ENCODE measurements around the gene COG4.

COG4 gene

DNA sequence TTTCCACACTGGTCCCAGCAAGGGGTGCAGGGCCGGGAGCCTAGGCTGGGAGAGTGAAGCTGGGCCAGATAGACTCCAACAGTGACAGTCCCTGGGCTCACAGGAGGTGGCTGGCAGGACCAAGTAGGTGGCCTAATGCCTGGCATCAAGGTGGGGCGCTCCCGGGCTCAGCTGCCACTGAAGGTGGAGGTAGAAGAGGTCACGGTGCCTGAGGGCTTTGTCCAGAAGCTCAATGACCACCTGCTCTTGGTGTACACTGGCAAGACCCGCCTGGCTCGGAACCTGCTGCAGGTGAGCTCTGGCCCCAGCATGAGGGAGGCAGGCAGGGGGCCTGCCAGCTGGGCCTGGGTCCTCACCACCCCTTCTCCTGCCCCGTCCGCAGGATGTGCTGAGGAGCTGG, 45.2 kb downstream of the COG4 start:
- DNase-seq = no peak

GRCh38 chr16:70476272-70477020, 46.9 kb downstream of the COG4 start:
- DNase-seq = peak; percentile 33

DNA sequence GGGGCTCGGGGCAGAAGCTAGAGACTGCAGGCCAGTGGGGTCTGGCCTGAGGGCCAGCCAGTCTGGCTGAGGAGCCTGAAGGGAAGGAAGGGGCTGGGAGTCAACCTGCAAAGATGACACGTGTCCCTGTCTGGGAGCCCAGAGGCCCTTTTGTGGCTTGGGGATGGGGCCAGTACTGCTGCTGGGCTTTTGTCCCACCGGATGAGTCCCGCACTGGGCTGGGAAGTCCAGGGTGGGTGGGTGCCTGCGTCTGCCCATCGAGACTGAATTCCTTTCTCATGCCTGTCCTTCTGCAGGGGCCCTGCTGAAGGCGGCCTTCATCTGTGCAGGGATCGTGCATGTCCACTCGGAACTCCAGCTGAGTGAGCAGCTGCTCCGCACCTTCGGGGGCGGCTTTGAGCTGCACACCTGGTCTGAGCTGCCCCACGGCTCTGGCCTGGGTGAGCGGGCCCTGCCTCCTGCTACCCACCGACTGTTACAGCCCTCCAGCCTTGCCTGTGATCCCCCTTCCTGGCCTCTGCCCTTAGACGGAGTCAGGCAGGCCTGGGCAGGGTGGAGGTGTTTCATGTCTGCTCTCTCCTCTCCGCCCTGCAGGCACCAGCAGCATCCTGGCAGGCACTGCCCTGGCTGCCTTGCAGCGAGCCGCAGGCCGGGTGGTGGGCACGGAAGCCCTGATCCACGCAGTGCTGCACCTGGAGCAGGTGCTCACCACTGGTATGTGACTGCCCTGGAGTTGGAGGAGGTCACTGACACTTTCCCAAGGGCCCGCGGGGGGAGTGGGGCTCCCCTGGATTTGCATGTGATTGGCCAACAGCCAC, 48.1 kb downstream of the COG4 start:
- DNase-seq = no peak

DNA sequence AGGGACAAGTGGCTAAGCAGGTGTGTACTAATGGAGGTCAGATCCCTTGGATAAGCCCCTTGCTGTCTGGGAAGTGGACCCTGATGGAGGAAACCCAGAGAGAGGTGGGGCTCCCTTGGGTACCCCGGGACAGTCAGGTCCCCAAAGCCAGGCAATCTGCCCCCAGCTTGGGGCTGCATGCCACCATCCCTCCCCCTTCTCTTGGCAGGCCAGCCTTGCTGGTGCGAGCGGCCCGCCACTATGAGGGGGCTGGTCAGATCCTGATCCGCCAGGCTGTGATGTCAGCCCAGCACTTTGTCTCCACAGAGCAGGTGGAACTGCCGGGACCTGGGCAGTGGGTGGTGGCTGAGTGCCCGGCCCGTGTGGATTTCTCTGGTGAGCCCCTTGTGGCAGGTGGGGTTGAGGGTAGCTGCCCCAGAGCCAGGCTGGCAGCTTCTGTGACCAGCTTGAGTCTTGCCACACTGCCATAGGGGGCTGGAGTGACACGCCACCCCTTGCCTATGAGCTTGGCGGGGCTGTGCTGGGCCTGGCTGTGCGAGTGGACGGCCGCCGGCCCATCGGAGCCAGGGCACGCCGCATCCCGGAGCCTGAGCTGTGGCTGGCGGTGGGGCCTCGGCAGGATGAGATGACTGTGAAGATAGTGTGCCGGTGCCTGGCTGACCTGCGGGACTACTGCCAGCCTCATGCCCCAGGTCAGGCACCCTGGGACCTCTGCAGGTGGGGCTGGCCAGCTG, 48.9 kb downstream of the COG4 start:
- DNase-seq = no peak

DNA sequence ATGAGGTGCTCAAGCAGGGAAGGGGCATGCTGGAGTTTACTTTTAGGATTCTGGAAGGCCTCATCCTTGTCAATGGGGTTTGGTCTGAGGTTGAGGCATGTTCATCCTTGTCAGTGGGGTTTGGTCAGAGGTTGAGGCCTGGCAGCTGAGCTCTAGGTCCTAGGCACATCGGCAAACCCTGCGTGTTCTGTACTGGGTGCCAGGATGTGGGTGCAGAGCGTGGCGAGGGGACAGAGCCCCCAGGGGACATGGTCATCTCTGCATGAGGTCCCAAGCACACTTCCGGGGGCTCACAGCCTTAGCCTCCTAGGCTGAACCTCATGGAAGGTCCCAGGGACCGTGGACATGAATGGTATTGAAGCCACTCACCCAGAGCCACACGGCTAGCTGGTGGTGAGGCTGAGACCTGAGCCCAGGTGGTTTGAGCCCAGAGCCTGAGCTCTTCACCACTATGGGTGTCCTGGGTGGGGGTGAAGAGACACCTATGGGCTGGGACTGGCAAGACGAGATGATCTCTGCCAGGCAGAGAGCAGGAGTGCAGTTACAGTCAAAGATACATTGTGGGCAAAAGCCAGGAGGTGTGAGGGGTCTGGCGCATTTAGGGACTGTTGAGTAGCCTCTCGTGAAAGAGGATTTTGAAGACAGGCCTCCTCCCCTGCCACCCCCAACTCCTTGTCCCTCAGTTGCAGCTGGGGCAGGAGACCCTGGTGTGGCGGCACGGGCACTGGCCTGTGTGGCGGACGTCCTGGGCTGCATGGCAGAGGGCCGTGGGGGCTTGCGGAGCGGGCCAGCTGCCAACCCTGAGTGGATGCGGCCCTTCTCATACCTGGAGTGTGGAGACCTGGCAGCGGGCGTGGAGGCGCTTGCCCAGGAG, 49.7 kb downstream of the COG4 start:
- peak; percentile 4 for DNase-seq

DNA sequence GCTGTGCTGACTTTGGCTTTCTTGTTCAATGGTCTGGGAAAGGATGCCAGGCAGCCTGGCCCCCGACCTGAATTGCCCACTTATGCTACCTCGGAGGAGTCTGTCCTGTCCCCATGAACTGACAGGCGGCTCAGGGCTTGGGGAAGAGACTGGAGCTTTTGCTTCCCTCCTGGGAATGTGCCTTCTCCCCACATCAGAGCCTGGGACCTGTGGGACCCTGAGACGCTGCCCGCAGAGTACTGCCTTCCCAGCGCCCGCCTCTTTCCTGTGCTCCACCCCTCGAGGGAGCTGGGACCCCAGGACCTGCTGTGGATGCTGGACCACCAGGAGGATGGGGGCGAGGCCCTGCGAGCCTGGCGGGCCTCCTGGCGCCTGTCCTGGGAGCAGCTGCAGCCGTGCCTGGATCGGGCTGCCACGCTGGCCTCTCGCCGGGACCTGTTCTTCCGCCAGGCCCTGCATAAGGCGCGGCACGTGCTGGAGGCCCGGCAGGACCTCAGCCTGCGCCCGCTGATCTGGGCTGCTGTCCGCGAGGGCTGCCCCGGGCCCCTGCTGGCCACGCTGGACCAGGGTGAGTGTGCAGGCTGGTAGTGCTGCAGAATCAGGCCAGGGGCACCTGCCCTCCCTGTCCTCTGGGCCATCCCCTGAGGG, 50.4 kb downstream of the COG4 start:
- DNase-seq = no peak

DNA sequence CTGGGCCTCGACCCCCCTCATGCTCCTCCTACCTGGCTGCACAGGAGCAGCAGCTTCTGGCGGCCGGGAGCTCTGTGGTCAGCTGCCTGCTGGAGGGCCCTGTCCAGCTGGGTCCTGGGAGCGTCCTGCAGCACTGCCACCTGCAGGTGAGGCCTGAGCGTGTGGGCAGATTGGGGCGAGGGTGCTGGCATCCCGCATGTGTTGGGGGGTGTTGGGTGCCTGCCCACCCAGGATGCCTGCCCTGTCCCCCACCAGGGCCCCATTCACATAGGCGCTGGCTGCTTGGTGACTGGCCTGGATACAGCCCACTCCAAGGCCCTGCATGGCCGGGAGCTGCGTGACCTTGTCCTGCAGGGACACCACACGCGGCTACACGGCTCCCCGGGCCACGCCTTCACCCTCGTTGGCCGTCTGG, 52.4 kb downstream of the COG4 start:
- DNase-seq = no peak

- DNase-seq = no peak
Measured at GRCh38 chr16:70470141-70470926, 53.0 kb downstream of the COG4 start.

DNA sequence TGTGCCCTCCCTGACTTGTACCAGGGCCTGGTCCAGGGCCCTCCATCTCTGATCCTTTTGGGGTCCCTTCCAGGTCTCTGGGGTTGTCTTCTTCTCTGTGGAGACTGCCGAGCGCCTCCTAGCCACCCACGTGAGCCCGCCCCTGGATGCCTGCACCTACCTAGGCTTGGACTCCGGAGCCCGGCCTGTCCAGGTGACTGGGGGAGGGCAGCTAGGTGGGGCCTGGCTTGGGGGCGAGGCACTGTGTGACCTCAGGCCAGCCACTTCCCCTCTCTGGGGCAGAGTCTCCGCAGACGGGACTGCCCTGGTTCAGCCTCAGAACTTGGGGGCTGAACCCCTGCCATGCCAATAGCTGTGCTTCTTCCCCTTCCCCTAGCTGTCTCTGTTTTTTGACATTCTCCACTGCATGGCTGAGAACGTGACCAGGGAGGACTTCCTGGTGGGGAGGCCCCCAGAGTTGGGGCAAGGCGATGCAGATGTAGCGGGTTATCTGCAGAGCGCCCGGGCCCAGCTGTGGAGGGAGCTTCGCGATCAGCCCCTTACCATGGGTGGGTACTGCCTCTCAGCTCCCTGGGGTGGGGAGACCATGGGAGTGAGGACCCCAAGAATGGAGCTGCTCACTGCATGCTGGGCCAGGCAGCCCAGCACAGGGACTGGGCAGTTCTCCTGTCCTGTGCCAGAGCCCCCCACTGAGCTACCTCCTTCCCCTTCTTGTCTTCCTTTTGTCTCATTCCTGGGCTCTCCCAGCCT, 54.4 kb downstream of the COG4 start:
- no peak for DNase-seq

GRCh38 chr16:70467608-70468007, 55.7 kb downstream of the COG4 start:
- DNase-seq = no peak

- DNase-seq = no peak
Measured at GRCh38 chr16:70467113-70467512, 56.2 kb downstream of the COG4 start.

DNA sequence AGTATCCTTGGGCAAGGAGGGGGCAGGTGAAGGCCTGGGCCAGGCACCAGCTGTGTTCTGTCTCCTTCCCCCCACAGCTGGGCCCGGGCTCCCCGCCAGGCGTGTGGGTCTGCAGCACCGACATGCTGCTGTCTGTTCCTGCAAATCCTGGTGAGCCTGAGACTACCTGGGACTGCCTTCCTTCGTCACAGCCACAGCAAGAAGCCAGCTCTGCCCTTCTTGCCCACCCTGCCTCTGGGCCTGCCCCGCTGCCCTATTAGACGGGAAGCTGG, 56.6 kb downstream of the COG4 start:
- DNase-seq = no peak

- no peak for DNase-seq
Measured at GRCh38 chr16:70465999-70466804, 57.2 kb downstream of the COG4 start.

DNA sequence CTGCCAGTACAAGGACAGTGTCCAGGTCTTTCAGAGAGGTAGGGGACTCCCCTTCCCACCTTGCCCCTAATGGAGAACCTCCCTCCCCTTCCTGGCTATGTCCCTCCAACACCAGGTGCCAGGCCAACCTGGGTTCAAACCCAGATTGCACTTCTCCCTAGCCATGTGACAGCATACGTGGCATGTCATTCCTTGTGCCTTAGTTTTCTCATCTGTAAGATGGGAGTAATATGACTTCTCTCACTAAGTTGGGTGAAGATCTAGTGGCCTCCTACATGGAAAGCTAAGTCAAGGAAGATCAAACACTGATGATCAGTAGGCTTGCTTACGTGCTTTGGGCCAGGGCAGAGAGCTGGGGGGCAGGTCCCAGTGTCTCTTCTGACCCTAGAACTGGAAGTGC, 60.1 kb downstream of the COG4 start:
- no peak for DNase-seq

DNA sequence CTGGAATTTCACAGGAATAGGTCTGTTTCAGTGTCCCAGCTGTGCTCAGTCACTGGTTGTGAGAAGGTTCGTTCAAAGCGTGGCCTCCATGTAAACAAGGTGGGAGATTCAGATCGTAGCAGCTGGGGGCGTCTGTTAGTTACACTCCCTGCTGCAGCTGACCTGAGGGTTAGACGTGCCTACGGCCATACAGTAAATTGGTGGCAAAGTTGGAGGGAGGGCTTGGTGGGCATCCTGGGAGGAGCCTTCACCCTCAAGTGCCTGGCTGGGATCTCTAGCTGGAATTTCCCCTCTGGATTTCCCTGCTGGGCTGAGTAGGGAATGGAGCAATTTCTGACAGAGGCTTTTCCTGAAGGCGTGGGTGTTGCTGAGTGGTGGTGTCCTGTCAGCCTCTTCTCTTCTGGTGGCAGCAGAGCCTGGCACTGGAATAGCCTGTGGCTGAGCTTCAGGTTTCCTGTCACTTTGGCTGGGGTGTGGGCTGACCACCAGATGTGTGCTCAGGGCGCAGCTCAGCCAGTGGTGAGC, 62.6 kb downstream of the COG4 start:
- no peak for DNase-seq

DNA sequence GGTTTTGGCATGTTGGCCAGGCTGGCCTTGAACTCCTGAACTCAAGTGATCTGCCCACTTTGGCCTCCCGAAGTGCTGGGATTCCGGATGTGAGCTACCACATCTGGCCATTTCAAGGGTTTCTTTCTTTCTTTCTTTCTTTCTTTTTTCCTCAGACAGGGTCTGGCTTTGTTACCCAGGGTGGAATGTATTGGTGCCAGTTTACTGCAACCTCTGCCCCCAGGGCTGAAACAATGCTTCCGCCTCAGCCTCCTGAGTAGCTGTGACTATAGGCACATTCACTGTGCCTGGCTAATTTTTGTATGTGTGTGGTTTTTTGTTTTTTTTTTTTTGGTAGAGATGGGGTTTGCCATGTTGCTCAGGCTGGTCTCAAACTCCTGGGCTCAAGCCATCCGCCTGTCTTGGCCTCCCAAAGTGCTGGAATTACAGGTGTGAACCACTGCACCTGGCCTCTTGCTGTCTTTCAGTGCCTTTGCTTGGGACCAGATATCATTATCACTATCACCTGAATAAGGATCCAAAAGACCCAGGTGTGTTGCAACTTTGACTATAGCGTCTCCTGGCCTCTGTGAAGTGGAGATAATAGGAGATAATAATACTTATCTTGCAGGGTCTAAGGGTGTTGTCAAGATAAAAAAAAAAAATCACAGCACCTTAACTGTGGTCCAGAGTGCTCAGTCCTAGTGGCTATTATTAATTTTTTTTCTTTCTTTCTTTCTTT, 65.7 kb downstream of the COG4 start:
- DNase-seq = no peak

GRCh38 chr16:70455910-70456309, 67.4 kb downstream of the COG4 start:
- no peak for DNase-seq

GRCh38 chr16:70454222-70455034, 68.9 kb downstream of the COG4 start, which contains the start of gene FCSK:
TSS of gene FCSK (plus strand) at chr16:70454595. CDS start at chr16:70463191, 8,596 bp downstream.
- peak; percentile 82 for DNase-seq

Measured in NCI-H69 (cell line).